GM19240 (cell line): ENCODE data around the gene LY6G5B.
A peak's percentile ranks its signal among the peaks of the same experiment; 100 is the strongest.

Experiments used
- DNase-seq: peaks from one replicate; pipeline ENCODE4 v3.0.0; 2011; ENCODE audit warnings: low spot score; ENCODE audit not compliant: insufficient read length

LY6G5B gene

DNA sequence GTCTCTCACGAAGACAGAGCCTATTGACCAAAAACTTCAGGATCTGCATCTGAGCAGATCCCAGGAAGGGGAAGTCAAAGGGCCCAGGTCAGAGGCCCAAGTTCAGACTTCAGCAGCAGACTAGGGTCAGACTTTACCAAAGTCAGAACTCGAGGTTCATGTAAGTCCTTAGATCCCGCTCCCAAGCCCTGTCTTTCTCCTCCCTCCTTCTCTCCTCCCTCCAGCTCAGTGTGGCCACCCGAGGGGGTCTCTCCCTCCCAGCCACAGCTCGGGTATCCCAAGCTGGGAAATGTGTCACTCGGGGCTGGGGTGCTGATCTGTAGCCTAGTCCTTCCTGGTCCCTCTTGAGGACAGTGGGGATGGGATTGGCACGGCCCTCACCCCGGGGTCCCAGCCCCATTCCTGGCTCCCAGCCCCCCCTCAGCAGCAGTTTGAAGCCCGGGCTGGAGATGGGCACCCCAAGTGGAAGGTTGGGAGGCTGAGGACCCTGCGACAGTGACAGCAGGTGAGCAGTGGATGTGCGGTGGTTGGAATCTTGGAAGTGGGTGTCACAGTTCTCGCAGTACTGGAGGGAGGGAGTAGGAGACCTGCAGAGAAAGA is 7.6 kb upstream of the LY6G5B start:
- DNase-seq: no peak

DNA sequence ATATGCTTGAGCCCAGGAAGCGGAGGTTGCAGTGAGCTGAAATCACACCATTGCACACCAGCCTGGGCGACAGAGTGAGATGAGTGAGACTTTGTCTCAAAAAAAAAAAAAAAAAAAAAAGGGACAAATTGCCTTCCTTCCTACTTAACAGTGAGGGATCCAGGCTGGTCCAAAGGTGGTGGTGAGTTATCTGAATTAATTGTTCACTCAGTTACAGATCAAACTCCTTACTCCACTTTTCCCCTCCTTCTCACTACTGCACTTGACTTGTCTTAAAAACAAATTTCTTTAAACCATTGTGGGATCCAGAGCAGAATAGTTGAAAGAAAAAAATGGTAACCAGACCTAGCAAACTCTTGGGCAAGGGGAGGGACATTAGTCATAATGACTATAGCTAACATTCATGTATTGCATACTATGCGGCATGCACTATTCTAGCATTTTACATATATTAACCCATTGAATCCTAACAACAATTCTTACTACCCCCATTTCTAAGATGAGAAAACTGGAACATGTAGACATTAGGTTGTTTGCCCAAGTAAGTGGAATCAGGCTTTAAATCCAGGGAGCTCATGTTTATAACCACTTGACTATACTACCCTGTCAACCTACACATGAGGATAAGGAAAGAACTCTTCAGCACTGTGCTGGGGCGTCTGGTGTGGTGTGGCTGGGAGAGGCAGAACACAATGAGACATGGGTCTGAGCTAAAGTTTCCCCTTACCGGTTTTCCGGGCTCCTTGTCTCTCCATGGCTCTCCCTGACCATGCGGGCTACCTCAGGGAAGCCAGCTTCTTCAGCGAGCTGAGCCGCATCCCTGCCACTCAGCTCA is 6.4 kb upstream of the LY6G5B start:
- no peak for DNase-seq

DNA sequence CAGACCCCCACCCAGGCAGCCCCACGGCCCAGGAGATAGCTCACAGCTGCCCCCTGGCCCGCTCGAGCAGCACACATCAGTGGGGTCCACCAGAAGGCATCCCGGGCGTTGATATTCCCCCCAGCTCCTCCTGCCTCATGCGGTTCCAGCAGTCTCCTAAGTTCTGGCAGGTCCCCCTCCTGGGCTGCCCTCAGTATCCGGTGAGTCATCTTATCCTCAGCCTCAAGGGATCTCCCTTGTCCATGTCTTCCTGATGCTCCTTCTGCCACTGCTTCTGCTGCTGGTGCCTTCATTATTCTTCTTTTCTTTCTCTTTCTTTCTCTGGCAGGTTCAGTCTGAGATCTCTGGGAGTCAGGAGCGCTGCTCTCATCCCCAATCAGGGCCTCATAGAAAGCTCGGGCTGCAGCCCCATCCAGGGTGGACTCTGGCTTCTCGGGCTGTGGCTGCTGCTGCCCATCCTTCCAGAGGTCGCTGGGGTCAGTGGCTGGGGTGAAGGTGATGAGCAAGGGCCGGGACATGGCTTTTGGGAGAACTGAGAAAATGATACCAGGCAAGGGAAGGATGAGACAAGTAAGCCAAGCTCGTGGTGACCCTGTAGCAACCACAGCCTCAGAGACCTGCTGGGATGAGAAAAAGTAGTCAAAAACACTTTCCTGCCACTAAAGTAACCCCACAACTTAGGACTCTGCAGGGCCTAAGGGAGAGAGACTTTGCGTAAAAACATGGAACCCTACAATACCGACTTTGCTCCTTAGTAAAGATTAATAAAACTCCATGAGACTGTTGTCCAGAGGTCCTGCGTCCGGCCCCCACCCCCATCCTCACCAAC is 5.6 kb upstream of the LY6G5B start:
- no peak for DNase-seq

- DNase-seq: peak; percentile 69
These were observed 4.8 kb upstream of the LY6G5B start, which contains the start of gene GPANK1 for GRCh38 chr6:31664790-31665500. GPANK1 (minus strand) TSS chr6:31664997; CDS start chr6:31664478, 519 bp downstream.

DNA sequence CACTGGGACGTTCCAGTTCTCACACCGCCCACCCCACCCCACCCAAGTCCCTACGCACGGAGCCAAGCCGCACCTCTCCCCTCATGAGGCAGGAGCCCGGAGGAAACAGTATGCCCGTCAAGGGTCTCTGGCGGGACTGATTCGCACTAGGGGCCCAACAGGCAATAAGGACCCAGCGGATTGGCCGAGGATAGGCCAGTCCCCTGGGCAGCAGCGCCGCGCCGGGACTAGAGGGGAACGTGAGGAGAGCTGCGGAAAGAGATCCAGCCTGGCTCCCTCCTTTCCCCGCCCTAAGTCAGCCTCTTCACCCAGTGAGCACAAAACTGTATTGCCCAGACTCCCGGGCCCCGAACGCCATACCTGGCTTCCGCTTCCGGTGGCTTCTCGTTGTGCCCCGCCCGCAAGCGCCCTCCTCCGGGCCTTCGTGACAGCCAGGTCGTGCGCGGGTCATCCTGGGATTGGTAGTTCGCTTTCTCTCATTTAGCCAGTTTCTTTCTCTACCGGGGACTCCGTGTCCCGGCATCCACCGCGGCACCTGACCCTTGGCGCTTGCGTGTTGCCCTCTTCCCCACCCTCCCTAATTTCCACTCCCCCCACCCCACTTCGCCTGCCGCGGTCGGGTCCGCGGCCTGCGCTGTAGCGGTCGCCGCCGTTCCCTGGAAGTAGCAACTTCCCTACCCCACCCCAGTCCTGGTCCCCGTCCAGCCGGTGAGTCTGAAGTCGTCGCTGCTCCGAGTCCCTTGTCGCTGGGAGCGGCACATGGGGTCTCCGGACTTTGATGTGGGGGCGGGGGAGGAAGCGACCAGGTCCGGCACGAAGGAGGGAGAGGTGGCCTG is 4.1 kb upstream of the LY6G5B start, which contains the start of gene CSNK2B:
TSS of gene CSNK2B (plus strand) at position 580 of the 836 bp plus-strand sequence. CDS start 752 bp downstream, outside the sequence.
- peak; percentile 93 for DNase-seq

- no peak for DNase-seq
These were observed 3.3 kb upstream of the LY6G5B start for GRCh38 chr6:31666337-31666965.

GRCh38 chr6:31676322-31676903 is 6.6 kb downstream of the LY6G5B start:
- DNase-seq: no peak

DNA sequence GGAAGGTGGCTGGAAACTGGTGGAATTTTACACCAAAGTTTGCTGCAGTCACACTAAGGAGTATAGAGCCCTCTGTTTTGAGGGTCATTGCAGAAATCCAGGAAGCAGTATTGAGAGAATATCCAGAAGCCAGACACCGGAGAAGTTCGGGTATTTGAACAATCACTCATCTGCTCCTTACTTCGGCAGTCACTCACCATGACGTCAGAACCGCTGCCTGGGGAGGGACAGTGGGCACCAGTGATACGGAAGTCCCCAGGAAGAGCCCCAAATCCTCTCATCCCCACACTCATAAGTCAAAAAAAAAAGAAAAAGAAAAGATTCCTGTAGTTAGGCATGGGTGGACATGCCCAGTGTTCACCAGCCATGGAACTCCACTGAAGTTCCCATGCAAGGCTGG is 7.1 kb downstream of the LY6G5B start:
- no peak for DNase-seq

DNA sequence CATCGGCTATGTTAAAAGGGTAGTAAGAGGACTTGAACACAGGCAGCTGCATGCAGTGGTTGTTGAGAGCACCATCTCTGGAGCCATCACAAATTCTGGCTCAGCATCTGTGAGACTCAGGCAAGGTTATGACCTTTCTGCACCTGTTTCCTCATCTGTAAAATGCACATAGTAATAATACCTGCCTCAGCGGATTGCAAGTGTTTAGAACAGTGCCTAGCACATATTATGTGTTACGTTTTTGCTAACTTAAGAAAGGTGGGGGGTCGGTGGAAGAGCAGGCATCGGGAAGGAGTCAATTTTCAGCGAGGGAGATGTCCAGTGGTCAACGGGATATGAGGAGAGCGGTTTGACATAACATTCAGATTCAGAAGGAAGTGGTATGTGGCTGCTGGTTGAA is 8.2 kb downstream of the LY6G5B start:
- no peak for DNase-seq

DNA sequence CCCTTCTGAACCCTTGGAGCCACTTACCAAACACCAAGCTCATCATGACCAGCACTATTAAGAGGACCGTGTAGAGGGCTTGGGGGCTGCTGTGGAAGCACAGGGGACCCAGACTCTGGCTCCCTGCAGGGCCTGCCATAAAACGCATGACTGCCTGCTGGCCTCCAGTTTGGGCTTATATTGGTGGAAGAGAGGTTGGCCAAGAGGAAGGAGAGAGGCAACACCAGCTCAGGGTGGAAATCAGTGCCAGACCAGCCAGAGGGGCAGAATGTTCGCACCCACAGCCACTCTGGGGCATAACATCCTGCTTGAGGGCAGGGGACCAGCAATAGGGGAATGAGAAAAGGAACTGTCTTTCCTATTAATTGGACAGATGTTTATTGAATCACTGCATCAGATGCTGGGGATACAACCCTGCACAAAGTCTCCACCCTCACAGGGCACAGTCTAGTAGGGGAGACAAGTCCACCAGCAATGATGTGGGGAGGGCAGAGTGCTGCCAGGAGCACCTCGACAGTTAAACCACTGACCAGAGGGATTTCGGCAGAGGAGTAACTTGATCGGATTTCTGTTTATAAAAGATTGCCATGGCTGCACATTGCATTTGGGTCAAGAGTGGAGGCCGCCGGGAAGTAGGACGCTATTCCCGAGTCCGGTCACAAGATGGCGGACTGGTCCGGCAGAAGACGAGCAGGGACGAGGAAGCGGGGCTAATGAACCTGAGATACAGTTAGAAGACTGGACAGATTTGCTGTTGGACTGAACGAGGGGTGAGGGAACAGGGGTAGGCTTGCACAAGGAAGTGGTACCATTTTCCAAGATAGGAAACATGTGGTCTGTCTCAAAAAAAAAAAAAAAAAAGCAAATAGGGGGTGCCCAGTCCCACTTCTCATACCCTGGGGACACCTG is 10.7 kb downstream of the LY6G5B start, which contains the start of gene LY6G5C:
TSS of gene LY6G5C (minus strand) at position 842 of the 909 bp plus-strand sequence. CDS start at position 148, 694 bp downstream.
- peak; percentile 71 for DNase-seq

- no peak for DNase-seq
These were observed 11.4 kb downstream of the LY6G5B start for GRCh38 chr6:31681135-31681671.

DNA sequence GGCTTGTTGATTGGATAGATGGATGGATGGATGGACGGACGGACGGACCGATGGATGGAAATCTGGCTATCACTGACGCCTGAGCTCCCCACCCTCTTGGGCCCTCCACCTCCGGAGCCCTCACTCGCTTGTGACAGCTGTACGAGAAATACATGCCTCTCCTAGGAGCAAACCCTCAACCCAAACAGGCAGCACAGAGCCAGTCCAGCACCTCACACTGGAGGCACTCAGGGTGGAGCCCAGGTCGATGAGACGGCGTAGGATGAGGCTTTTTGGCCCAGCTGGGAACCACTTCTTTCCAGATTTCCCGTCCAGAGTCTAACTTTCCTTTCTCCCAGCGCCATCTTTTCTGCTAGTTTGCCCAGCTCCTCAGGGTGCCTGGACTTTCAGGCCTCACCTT is 13.8 kb downstream of the LY6G5B start:
- no peak for DNase-seq

GRCh38 chr6:31686483-31686882 is 16.7 kb downstream of the LY6G5B start:
- DNase-seq: no peak

DNA sequence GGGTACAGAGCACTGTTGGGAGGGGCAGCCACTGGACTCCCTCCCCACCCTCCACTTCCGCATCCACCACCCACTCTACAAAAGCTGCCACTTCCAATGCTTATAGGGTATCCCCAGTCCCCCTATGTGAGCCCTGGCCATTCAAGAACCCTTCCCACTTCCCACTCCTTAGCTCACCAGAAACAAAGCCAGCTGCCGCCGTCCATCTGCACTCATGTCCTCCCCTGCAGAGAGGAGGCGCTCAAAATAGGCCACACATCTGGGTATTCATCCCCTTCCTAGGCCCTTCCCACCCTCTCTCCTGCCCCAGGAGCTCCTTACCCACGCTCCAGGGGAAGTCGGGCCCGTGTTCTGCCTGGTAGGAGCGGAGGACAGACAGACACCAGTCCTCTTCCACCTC is 17.5 kb downstream of the LY6G5B start:
- no peak for DNase-seq

GRCh38 chr6:31687860-31688693 is 18.3 kb downstream of the LY6G5B start:
- no peak for DNase-seq

DNA sequence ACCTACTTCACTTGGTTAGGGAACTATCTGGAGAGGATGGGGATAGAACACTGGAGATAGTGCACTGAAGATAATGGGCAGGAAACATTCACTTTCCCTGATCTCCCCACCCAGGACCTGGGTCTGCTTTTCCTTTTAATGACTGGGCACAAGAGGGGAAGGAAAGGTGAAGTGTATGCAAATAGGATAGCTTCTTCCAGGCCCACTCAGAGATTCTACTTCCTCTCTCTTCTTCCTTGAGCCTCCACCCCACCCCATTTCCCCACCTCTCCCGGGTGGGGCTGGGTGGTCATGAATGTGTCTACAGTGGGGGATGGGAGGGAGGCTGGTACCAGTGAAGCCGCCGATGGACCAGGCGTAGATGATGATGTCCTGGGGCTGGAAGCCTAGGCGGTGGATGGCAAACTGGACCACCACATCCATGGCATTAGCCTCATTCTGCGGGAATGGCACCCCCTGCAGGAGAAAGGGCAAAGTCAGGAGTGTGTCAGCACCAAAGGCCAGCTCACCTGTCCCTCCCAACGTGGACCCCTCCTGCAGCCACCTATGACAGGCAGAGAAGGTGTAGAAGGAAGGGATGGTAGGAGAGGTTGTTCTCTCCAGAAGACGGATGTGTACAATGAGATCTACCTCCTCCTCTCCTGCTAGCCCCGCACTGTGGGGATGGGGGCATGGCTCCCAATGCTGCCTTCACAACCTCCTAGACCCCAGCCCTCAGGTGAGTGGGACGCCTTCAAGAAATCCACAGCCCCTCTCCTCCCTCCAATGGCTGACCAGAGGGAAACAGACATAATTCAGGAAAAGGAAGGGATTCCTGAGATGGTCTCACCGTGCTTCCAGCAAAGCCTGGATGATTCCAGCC is 19.7 kb downstream of the LY6G5B start:
- DNase-seq: no peak
